HCT116 (cell line): ENCODE data around the gene NOC2L.

Source experiments
- CTCF ChIP-seq, 3 experiments: fragments of 200-600 bp in 1 of 3; sonication (generic) in 1 of 3; IDR thresholded peaks in 2 of 3; conservative IDR thresholded peaks in 1 of 3; 2 replicates each; pipeline ENCODE4 v1.5.1; 2012 to 2017; ENCODE audit warnings: low read depth in 2 of 3, low read length in 2 of 3, antibody characterized with exemption in 1 of 3, borderline replicate concordance in 1 of 3, control low read depth in 1 of 3, mild to moderate bottlenecking in 1 of 3, mixed read lengths in 1 of 3, mixed run types in 1 of 3, moderate library complexity in 1 of 3; ENCODE audit not compliant: insufficient read depth in 1 of 3
- EZH2 ChIP-seq: fragments of 200-600 bp; sonication (generic); IDR thresholded peaks from 2 replicates; pipeline ENCODE4 v1.6.1; 2017; ENCODE audit warnings: antibody characterized with exemption, mixed run types
- EZH2phosphoT487 ChIP-seq: fragments of 200-600 bp; IDR thresholded peaks from 2 replicates; pipeline ENCODE4 v1.6.1; 2018; ENCODE audit warnings: antibody characterized with exemption, borderline replicate concordance
- MAX ChIP-seq: IDR thresholded peaks from 2 replicates; pipeline ENCODE4 v1.6.1; 2012
- POLR2A ChIP-seq: IDR thresholded peaks from 2 replicates; pipeline ENCODE4 v1.7.0; 2011; ENCODE audit warnings: borderline replicate concordance; ENCODE audit not compliant: insufficient read depth, insufficient read length; ENCODE audit errors: extremely low read depth
- POLR2AphosphoS5 ChIP-seq: IDR thresholded peaks from 2 replicates; pipeline ENCODE4 v1.6.1; 2011; ENCODE audit warnings: mild to moderate bottlenecking, low read depth, low read length, moderate library complexity
- RAD21 ChIP-seq: IDR thresholded peaks from 2 replicates; pipeline ENCODE4 v1.6.1; 2012; ENCODE audit warnings: low read depth, mild to moderate bottlenecking
- SIN3A ChIP-seq: IDR thresholded peaks from 2 replicates; pipeline ENCODE4 v1.6.1; 2012; ENCODE audit warnings: low read depth
- ZFX ChIP-seq: fragments of 450-650 bp; IDR thresholded peaks from 2 replicates; pipeline ENCODE4 v1.6.1; 2017
- TF ChIP-seq, protein P1 (sequence below): IDR thresholded peaks from 2 replicates; pipeline ENCODE4 v1.6.1; 2012; ENCODE audit warnings: low read depth

- TF ChIP-seq CTCF (IDR thresholded peaks at IDR 0.05 in 2 of 3, conservative IDR thresholded peaks at IDR 0.05 in 1 of 3; ENCODE audit: borderline replicate concordance in 1 of 3, insufficient read depth in 1 of 3, low read depth in 2 of 3, low read length in 2 of 3) (no peak), POLR2A (no peak), EZH2 (no peak), RAD21 (no peak), MAX (no peak), ZFX (no peak; the same call in 1 of the 2 replicates), POLR2AphosphoS5 (peak; percentile 70), SIN3A (no peak), EZH2phosphoT487 (no peak)
- TF ChIP-seq, protein P1, sequence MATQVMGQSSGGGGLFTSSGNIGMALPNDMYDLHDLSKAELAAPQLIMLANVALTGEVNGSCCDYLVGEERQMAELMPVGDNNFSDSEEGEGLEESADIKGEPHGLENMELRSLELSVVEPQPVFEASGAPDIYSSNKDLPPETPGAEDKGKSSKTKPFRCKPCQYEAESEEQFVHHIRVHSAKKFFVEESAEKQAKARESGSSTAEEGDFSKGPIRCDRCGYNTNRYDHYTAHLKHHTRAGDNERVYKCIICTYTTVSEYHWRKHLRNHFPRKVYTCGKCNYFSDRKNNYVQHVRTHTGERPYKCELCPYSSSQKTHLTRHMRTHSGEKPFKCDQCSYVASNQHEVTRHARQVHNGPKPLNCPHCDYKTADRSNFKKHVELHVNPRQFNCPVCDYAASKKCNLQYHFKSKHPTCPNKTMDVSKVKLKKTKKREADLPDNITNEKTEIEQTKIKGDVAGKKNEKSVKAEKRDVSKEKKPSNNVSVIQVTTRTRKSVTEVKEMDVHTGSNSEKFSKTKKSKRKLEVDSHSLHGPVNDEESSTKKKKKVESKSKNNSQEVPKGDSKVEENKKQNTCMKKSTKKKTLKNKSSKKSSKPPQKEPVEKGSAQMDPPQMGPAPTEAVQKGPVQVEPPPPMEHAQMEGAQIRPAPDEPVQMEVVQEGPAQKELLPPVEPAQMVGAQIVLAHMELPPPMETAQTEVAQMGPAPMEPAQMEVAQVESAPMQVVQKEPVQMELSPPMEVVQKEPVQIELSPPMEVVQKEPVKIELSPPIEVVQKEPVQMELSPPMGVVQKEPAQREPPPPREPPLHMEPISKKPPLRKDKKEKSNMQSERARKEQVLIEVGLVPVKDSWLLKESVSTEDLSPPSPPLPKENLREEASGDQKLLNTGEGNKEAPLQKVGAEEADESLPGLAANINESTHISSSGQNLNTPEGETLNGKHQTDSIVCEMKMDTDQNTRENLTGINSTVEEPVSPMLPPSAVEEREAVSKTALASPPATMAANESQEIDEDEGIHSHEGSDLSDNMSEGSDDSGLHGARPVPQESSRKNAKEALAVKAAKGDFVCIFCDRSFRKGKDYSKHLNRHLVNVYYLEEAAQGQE, result no peak
Measured at GRCh38 chr1:960363-961131, 1.5 kb upstream of the NOC2L start, which contains the start of gene KLHL17.
